Endothelial cell of umbilical vein (primary cell): ENCODE results near the gene TM9SF3. TPM values are rescaled to one million over a fixed set of nuclear protein-coding genes. Genes with fewer than 3 reads are reported as not detected.

ENCODE experiments used
- BruUV-seq: library from RNA; stranded (reverse); fragments of 400-500 nt; replicated peaks from 2 replicates; lab custom pipeline; 2021; lab: Mats Ljungman, UMichigan
- CTCF ChIA-PET: fragments of 300-600, 350-600 bp; sonication (Branson Sonifier 250); formaldehyde crosslinking; loops from one replicate; lab custom pipeline; 2021; ENCODE audit warnings: antibody characterized with exemption, inconsistent platforms; lab: Charles Lee
- POLR2A ChIA-PET: fragments of 300-600, 350-600 bp; sonication (Branson Sonifier 250); formaldehyde crosslinking; loops from one replicate; lab custom pipeline; 2021; ENCODE audit warnings: antibody characterized with exemption, inconsistent platforms; lab: Charles Lee
- DNase-seq: peaks from one replicate; pipeline ENCODE4 v3.0.0-alpha.2; 2011; ENCODE audit warnings: low read depth, low spot score
- FAIRE-seq: peaks from 2 replicates; lab custom pipeline; 2011; peaks lifted over from hg19 to GRCh38; lab: Jason Lieb, UNC
- H2AFZ ChIP-seq: 2 replicates; pipeline ENCODE4 v1.6.0; 2012; ENCODE audit warnings: low read depth, low read length, control low read depth, inconsistent platforms
- H3K27ac ChIP-seq: 2 replicates; pipeline ENCODE4 v1.5.1; 2011; ENCODE audit warnings: low read depth, mild to moderate bottlenecking, control low read depth, low read length, moderate library complexity; ENCODE audit not compliant: insufficient read depth
- H3K27me3 ChIP-seq, 2 experiments: 2 replicates each; pipeline versions ENCODE4 v1.6.0 to v1.6.1; 2011; ENCODE audit warnings: low read length in 2 of 2, mixed read lengths in 1 of 2; ENCODE audit not compliant: control insufficient read depth in 2 of 2, insufficient read depth in 2 of 2
- H3K36me3 ChIP-seq, 2 experiments: 2 replicates in 1 of 2; 3 replicates in 1 of 2; pipeline ENCODE4 v1.5.1; 2011; ENCODE audit warnings: low read length in 2 of 2, mild to moderate bottlenecking in 1 of 2, moderate library complexity in 1 of 2; ENCODE audit not compliant: control insufficient read depth in 2 of 2, insufficient read depth in 2 of 2; ENCODE audit errors: extremely low read depth in 1 of 2
- H3K4me1 ChIP-seq: 3 replicates; pipeline ENCODE4 v1.5.1; 2011; ENCODE audit warnings: mild to moderate bottlenecking, low read length; ENCODE audit not compliant: control insufficient read depth, insufficient read depth; ENCODE audit errors: extremely low read depth
- H3K4me2 ChIP-seq: 2 replicates; pipeline ENCODE4 v1.6.1; 2011; ENCODE audit warnings: low read length, control low read depth, mixed read lengths; ENCODE audit not compliant: insufficient read depth
- H3K4me3 ChIP-seq, 3 experiments: fragments of 200-600 bp in 1 of 3; sonication (generic), shearing (Covaris generic) in 1 of 3; replicated peaks in 1 of 3; 2 replicates each; pipeline ENCODE4 v1.5.1; 2011 to 2016; ENCODE audit warnings: control low read depth in 3 of 3, low read length in 3 of 3, mild to moderate bottlenecking in 2 of 3, inconsistent platforms in 1 of 3, low read depth in 1 of 3, moderate library complexity in 1 of 3; ENCODE audit not compliant: insufficient read depth in 1 of 3
- H3K79me2 ChIP-seq: 2 replicates; pipeline ENCODE4 v1.6.0; 2012; ENCODE audit warnings: low read length, inconsistent platforms; ENCODE audit not compliant: control insufficient read depth, insufficient read depth
- H3K9ac ChIP-seq: replicated peaks from 2 replicates; pipeline ENCODE3; 2011; ENCODE audit warnings: low read length, control low read depth; ENCODE audit not compliant: insufficient read depth; ENCODE audit errors: extremely low read depth
- H3K9me1 ChIP-seq: replicated peaks from 3 replicates; pipeline ENCODE4 v1.6.0; 2011; ENCODE audit warnings: mild to moderate bottlenecking, low read length; ENCODE audit not compliant: control insufficient read depth, insufficient read depth; ENCODE audit errors: extremely low read depth
- H3K9me3 ChIP-seq: replicated peaks from 2 replicates; pipeline ENCODE4 v1.5.1; 2012; ENCODE audit warnings: low read length, inconsistent platforms; ENCODE audit not compliant: control insufficient read depth, insufficient read depth
- H4K20me1 ChIP-seq: replicated peaks from 2 replicates; pipeline ENCODE3; 2011; ENCODE audit warnings: mild to moderate bottlenecking, low read length; ENCODE audit not compliant: control insufficient read depth, insufficient read depth; ENCODE audit errors: extremely low read depth
- EZH2 ChIP-seq: IDR thresholded peaks from 2 replicates; pipeline ENCODE4 v1.6.1; 2012; ENCODE audit warnings: borderline replicate concordance, low read depth, mild to moderate bottlenecking, moderate library complexity, low read length, inconsistent platforms; ENCODE audit not compliant: severe bottlenecking
- FOS ChIP-seq: IDR thresholded peaks from 2 replicates; pipeline ENCODE4 v1.6.1; 2011; ENCODE audit warnings: mild to moderate bottlenecking, low read length, moderate library complexity, borderline replicate concordance; ENCODE audit not compliant: insufficient read depth
- GATA2 ChIP-seq: IDR thresholded peaks from 2 replicates; pipeline ENCODE4 v1.7.0; 2011; ENCODE audit warnings: low read depth, mild to moderate bottlenecking, moderate library complexity, mixed read lengths, low read length; ENCODE audit not compliant: insufficient read length, insufficient read depth
- JUN ChIP-seq: IDR thresholded peaks from 2 replicates; pipeline ENCODE4 v1.6.1; 2011; ENCODE audit warnings: borderline replicate concordance, low read depth; ENCODE audit not compliant: insufficient read length, insufficient read depth
- MYC ChIP-seq: IDR thresholded peaks from one replicate; pipeline ENCODE4 v1.6.1; 2011; ENCODE audit warnings: mild to moderate bottlenecking, low read depth, low read length
- POLR2A ChIP-seq: IDR thresholded peaks from 2 replicates; pipeline ENCODE4 v1.6.1; 2012; ENCODE audit warnings: low read depth, mild to moderate bottlenecking, control low read depth, low read length
- POLR2AphosphoS5 ChIP-seq: IDR thresholded peaks from 2 replicates; pipeline ENCODE4 v1.6.1; 2012; ENCODE audit warnings: low read depth, mild to moderate bottlenecking, control low read depth, low read length, moderate library complexity; ENCODE audit not compliant: insufficient read depth
- dilution Hi-C: fragments of 300-500 bp; cut with MboI; formaldehyde crosslinking; loops from one replicate; pipeline ENCODE4 v1.15.0; 2019; ENCODE audit warnings: low sequenced_read_pairs; ENCODE audit not compliant: extremely low pct_ligation_motif_present
- intact Hi-C: fragments of 100-400 bp; cut with micrococcal nuclease; formaldehyde crosslinking; loops from one replicate; pipeline ENCODE4 v1.10.0; 2022
- polyA plus RNA-seq, 4 experiments: library from polyadenylated mRNA; depleted of rRNA in 3 of 4; stranded (reverse) in 3 of 4; unstranded in 1 of 4; fragments of >200 nt; gene quantifications; 2 replicates each; pipeline versions ENCODE4 v1.2.1 to v1.2.3, GENCODE V29; 2011 to 2012; ENCODE audit warnings: missing spikeins in 1 of 4
- total RNA-seq: library from RNA; stranded (reverse); gene quantifications from 2 replicates; pipeline ENCODE4 v1.2.3, GENCODE V29; 2021
- TF ChIP-seq, protein P1 (sequence below), 2 donors: IDR thresholded peaks; 1 replicate in 1 of 2; 2 replicates in 1 of 2; pipeline ENCODE4 v1.5.1; 2011; ENCODE audit warnings: low read length in 2 of 2, mild to moderate bottlenecking in 2 of 2, moderate library complexity in 2 of 2, control low read depth in 1 of 2, inconsistent platforms in 1 of 2, low read depth in 1 of 2; ENCODE audit not compliant: insufficient read depth in 1 of 2; ENCODE audit errors: extremely low read depth in 1 of 2
- TF ChIP-seq, protein P2 (sequence below): IDR thresholded peaks from 2 replicates; pipeline ENCODE4 v1.6.1; 2011; ENCODE audit not compliant: insufficient read depth, insufficient read length

Gene TM9SF3
- total and polyA plus RNA-seq, 2 donors (not counting 3 experiments of a cell fraction or from before 2014, with no cell fraction given): 133 to 144 TPM

DNA sequence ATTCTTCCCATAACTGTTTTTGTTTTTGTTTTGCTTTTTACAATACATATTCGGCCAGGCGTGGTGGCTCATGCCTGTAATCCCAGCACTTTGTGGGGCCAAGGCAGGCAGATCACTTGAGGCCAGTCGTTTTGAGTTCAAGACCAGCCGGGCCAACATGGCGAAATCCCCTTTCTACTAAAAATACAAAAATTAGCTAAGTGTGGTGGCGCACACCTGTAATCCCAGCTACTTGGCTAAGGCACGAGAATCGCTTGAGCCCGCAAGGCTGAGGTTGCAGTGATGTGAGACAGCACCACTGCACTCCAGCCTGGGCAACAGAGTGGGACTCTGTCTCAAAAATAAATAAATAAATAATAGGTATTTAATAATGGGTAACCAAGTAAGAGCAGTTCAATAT, 2.3 kb downstream of the TM9SF3 start:
- CTCF ChIA-PET: interaction anchor here (1.2 kb wide), 1 partner anchor 71 kb away, joined by 3 read pairs; the partner anchor contains the start of gene TLL2
- dilution Hi-C loops (no loop called here), intact Hi-C loops (loop anchor here (2.0 to 10.0 kb wide), 2 partner anchors 18 to 540 kb away; partner anchors contain the start of gene CCNJ)
- Histone ChIP-seq H3K9ac (no peak overlapping the region), H3K4me1 (peaks cover 58% of the 10 kb centered on the region), H3K9me1 (peaks cover 4% of the 10 kb centered on the region), H3K79me2 (peaks cover 71% of the 10 kb centered on the region), H3K36me3 (no peaks in the 10 kb centered on the region), H2AFZ (no peak overlapping the region), H3K4me2 (peak overlapping the region; percentile 96), H3K27me3 (no peaks in the 10 kb centered on the region), H3K9me3 (no peaks in the 10 kb centered on the region), H3K27ac (no peak overlapping the region), H4K20me1 (peaks cover 27% of the 10 kb centered on the region), H3K4me3 (peak overlapping the region in 1 of 3 experiments; percentile 30)
- POLR2A ChIA-PET: no interaction called here
- no TSS peak for BruUV-seq
- TF ChIP-seq, protein P1, sequence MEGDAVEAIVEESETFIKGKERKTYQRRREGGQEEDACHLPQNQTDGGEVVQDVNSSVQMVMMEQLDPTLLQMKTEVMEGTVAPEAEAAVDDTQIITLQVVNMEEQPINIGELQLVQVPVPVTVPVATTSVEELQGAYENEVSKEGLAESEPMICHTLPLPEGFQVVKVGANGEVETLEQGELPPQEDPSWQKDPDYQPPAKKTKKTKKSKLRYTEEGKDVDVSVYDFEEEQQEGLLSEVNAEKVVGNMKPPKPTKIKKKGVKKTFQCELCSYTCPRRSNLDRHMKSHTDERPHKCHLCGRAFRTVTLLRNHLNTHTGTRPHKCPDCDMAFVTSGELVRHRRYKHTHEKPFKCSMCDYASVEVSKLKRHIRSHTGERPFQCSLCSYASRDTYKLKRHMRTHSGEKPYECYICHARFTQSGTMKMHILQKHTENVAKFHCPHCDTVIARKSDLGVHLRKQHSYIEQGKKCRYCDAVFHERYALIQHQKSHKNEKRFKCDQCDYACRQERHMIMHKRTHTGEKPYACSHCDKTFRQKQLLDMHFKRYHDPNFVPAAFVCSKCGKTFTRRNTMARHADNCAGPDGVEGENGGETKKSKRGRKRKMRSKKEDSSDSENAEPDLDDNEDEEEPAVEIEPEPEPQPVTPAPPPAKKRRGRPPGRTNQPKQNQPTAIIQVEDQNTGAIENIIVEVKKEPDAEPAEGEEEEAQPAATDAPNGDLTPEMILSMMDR (IDR thresholded peaks at IDR 0.05; ENCODE audit: extremely low read depth in 1 of 2, insufficient read depth in 1 of 2, low read depth in 1 of 2, low read length in 2 of 2): no peak
- TF ChIP-seq FOS (no peak), JUN (no peak), EZH2 (no peak), POLR2AphosphoS5 (no peak), GATA2 (no peak), POLR2A (no peak), MYC (no peak)
- TF ChIP-seq, protein P2, sequence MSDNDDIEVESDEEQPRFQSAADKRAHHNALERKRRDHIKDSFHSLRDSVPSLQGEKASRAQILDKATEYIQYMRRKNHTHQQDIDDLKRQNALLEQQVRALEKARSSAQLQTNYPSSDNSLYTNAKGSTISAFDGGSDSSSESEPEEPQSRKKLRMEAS: no peak
- no peak for FAIRE-seq
- DNase-seq: no peak
